ENCODE results near the gene CTNNB1. TPM values are rescaled to one million over a fixed set of nuclear protein-coding genes. Genes with fewer than 3 reads are reported as not detected.

Gene CTNNB1
- total and polyA plus RNA-seq, 3 experiments from 2014 or later, result 54.4 to 166 (median 156) TPM

DNA sequence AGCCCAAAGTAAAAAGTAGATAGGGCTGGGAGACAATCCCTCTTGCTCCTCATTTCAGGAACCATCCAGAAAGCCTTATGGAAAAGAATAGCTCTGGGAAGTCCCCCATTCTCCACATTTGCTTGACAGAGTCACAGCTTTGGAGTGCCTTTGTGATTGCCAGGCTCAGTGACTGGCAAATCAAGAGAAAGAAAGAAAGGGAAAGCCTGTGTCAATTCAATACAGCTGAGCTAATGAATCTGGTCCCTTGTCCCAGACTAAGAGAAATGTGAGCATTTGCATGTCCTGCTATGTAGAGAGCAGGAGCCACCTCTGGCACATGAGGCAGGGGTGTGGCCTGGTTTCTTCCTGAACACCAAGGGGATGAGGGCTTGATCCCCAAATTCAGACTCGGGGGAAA, 14.9 kb upstream of the CTNNB1 start:
- H3K9me3 Mint-ChIP-seq, result no peaks in the 10 kb centered on the region

DNA sequence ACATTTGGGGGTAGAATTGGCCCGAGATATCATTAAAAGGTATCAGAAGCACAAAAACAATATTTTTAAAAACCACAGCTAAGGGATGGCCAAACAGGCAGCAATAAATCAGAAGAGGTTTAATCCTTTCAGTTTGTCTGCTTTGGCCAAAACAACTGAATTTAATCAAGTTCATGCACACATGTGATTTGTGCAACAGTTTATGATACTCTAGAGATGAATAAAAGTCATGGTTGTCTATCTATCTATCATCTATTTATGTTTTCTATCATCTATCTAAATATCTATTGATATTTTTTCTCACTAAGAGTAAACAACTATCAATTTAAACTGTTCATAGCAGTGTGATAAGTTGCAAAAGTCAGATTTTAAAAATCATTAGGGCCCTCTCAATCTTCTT, 13.0 kb upstream of the CTNNB1 start:
- H3K4me1 ChIP-seq (ENCODE audit: insufficient read depth, low read length), result no peaks in the 10 kb centered on the region
- H3K27me3 ChIP-seq (ENCODE audit: insufficient read depth, low read length, poor library complexity, severe bottlenecking), result no peaks in the 10 kb centered on the region
- H3K36me3 ChIP-seq (ENCODE audit: insufficient read depth, low read length), result no peaks in the 10 kb centered on the region
- POLR2A ChIA-PET, result no interaction called here
- no peak overlapping the region for H3K4me3 Mint-ChIP-seq
- CTCF ChIA-PET, result no interaction called here
- peaks cover 8 to 25% of the 10 kb centered on the region in 2 donors for H3K27me3 Mint-ChIP-seq
- no peak for DNase-seq
- peak overlapping the region in 1 of 8 donors; percentile 64 for H3K27ac Mint-ChIP-seq
- H3K27ac ChIP-seq (ENCODE audit: low read depth, low read length), result no peak overlapping the region
- no peaks in the 10 kb centered on the region for H3K9me3 ChIP-seq (ENCODE audit: low read length)
- no peak overlapping the region for H3K4me3 ChIP-seq (ENCODE audit: low read length)
- H3K4me1 Mint-ChIP-seq, result peaks cover 0 to 12% (median 5%) of the 10 kb centered on the region in 3 donors
- no peaks in the 10 kb centered on the region for H3K9me3 Mint-ChIP-seq
- no peaks in the 10 kb centered on the region for H3K36me3 Mint-ChIP-seq

More for the DNA sequence above, 14.9 kb upstream of the CTNNB1 start:
- no peaks in the 10 kb centered on the region for H3K9me3 ChIP-seq (ENCODE audit: low read length)
- no peak overlapping the region for H3K4me3 Mint-ChIP-seq
- H3K36me3 ChIP-seq (ENCODE audit: insufficient read depth, low read length), result no peaks in the 10 kb centered on the region
- no peaks in the 10 kb centered on the region for H3K4me1 ChIP-seq (ENCODE audit: insufficient read depth, low read length)
- H3K4me1 Mint-ChIP-seq, result peaks cover 0 to 6% (median under 1%) of the 10 kb centered on the region in 3 donors
- DNase-seq, result no peak
- H3K27me3 Mint-ChIP-seq, result peaks cover 13 to 42% of the 10 kb centered on the region in 2 donors
- no peak overlapping the region for H3K27ac Mint-ChIP-seq
- no peak overlapping the region for H3K27ac ChIP-seq (ENCODE audit: low read depth, low read length)
- H3K36me3 Mint-ChIP-seq, result no peaks in the 10 kb centered on the region
- H3K27me3 ChIP-seq (ENCODE audit: insufficient read depth, low read length, poor library complexity, severe bottlenecking), result no peaks in the 10 kb centered on the region
- ChIA-PET POLR2A (no interaction called here), CTCF (no interaction called here)
- no peak overlapping the region for H3K4me3 ChIP-seq (ENCODE audit: low read length)

DNA sequence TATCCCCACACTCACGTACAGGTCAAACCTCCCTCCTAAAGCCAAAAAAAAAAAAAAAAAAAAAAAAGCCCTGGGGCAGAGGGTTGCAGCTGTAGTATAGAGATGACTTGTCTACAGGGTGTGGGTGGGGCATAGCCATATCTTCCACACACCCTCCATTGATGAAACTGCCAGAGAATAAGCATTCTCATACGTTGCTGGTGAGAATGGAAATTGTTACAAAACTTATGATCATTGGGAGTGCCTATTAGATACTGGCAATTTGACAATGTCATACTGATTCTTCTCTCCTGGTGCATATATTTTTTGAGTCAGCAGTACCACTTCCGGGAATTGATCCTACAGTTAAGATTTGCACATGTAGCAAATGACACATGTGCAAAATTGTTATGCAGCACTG, 11.0 kb upstream of the CTNNB1 start:
- Mint-ChIP-seq H3K9me3 (no peaks in the 10 kb centered on the region), H3K4me3 (no peak overlapping the region), H3K36me3 (no peaks in the 10 kb centered on the region), H3K27ac (no peak overlapping the region), H3K4me1 (peaks cover 0 to 12% (median 5%) of the 10 kb centered on the region in 3 donors), H3K27me3 (peaks cover 5 to 12% of the 10 kb centered on the region in 2 donors)
- ChIA-PET CTCF (no interaction called here), POLR2A (no interaction called here)
- H3K27me3 ChIP-seq (ENCODE audit: insufficient read depth, low read length, poor library complexity, severe bottlenecking), result no peaks in the 10 kb centered on the region
- H3K4me3 ChIP-seq (ENCODE audit: low read length), result no peak overlapping the region
- no peaks in the 10 kb centered on the region for H3K4me1 ChIP-seq (ENCODE audit: insufficient read depth, low read length)
- no peaks in the 10 kb centered on the region for H3K36me3 ChIP-seq (ENCODE audit: insufficient read depth, low read length)
- no peaks in the 10 kb centered on the region for H3K9me3 ChIP-seq (ENCODE audit: low read length)
- DNase-seq, result no peak
- H3K27ac ChIP-seq (ENCODE audit: low read depth, low read length), result no peak overlapping the region

DNA sequence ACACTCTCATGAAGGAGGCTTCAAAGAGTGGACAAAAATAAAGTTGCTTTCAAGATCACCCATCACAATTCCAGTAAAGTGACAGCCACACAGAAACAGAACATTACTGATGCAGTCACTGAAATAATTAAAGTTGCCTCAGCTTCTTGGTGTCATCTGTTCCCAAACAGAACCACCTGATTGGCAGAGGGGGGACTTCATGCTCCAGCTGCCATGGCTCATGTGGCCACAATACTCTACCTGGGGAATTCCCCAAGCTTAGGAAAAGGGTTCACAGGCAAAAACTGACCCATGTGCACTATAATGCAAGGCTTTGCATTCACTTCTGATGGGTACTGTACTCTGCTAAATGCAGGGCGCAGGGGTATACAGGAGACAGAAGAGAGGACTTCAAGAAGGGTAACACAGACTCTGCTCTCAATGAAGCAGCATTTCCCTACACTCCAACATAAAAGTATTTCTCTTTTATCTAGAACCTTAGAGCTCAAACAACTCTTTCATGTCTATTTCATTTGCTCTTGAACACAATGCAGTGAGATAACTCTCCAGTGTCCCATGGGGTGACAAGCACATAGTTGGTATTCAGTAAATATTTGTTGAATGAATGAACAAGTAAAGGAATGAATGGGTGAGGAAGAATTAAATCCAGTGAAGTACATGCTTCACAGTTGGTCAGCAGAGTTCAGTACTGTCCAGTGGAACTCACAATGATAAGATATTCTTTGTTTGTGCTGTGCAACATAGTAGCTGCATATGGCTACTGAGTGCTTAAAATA, 8.6 kb upstream of the CTNNB1 start:
- no peak overlapping the region for H3K27ac Mint-ChIP-seq
- DNase-seq, result no peak
- CTCF ChIA-PET, result no interaction called here

DNA sequence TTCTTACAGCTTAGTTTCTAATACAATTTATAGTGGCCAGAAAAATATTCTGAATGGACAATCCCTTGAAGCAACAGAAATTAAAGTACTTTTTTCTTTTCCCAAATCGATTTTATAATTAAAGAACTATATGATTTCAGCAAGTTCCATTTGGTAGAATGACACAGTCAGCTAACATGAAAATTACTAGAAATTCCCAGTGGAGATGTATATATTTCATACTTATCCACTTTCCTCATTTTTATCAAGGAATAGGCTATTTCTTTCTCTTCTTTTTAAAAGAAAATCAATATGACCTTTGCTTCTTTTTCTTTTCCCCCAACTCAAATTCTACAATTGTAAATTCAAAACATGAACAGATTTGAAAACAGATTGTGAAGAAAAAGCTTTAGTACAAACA, 6.4 kb upstream of the CTNNB1 start:
- Histone ChIP-seq H3K4me1 (ENCODE audit: insufficient read depth, low read length) (no peaks in the 10 kb centered on the region), H3K36me3 (ENCODE audit: insufficient read depth, low read length) (no peaks in the 10 kb centered on the region), H3K4me3 (ENCODE audit: low read length) (no peak overlapping the region), H3K27me3 (ENCODE audit: insufficient read depth, low read length, poor library complexity, severe bottlenecking) (no peaks in the 10 kb centered on the region), H3K9me3 (ENCODE audit: low read length) (no peaks in the 10 kb centered on the region), H3K27ac (ENCODE audit: low read depth, low read length) (no peak overlapping the region)
- no peaks in the 10 kb centered on the region for H3K9me3 Mint-ChIP-seq
- H3K27me3 Mint-ChIP-seq, result peaks cover 3 to 7% of the 10 kb centered on the region in 2 donors
- peaks cover 0 to 12% (median 5%) of the 10 kb centered on the region in 3 donors for H3K4me1 Mint-ChIP-seq
- POLR2A ChIA-PET, result no interaction called here
- DNase-seq, result no peak
- CTCF ChIA-PET, result no interaction called here
- H3K27ac Mint-ChIP-seq, result no peak overlapping the region
- no peaks in the 10 kb centered on the region for H3K36me3 Mint-ChIP-seq
- H3K4me3 Mint-ChIP-seq, result no peak overlapping the region

More for the DNA sequence above, 8.6 kb upstream of the CTNNB1 start:
- H3K9me3 ChIP-seq (ENCODE audit: low read length), result no peaks in the 10 kb centered on the region
- Mint-ChIP-seq H3K4me3 (no peak overlapping the region), H3K9me3 (no peaks in the 10 kb centered on the region), H3K27me3 (peaks cover 3 to 11% of the 10 kb centered on the region in 2 donors), H3K4me1 (peaks cover 0 to 12% (median 5%) of the 10 kb centered on the region in 3 donors), H3K36me3 (no peaks in the 10 kb centered on the region)
- H3K4me3 ChIP-seq (ENCODE audit: low read length), result no peak overlapping the region
- no peaks in the 10 kb centered on the region for H3K4me1 ChIP-seq (ENCODE audit: insufficient read depth, low read length)
- POLR2A ChIA-PET, result interaction anchor here (2.5 kb wide), 1 partner anchor 8 kb away, joined by 10 read pairs; the partner anchor contains the start of gene CTNNB1
- H3K27me3 ChIP-seq (ENCODE audit: insufficient read depth, low read length, poor library complexity, severe bottlenecking), result no peaks in the 10 kb centered on the region
- no peak overlapping the region for H3K27ac ChIP-seq (ENCODE audit: low read depth, low read length)
- H3K36me3 ChIP-seq (ENCODE audit: insufficient read depth, low read length), result no peaks in the 10 kb centered on the region

DNA sequence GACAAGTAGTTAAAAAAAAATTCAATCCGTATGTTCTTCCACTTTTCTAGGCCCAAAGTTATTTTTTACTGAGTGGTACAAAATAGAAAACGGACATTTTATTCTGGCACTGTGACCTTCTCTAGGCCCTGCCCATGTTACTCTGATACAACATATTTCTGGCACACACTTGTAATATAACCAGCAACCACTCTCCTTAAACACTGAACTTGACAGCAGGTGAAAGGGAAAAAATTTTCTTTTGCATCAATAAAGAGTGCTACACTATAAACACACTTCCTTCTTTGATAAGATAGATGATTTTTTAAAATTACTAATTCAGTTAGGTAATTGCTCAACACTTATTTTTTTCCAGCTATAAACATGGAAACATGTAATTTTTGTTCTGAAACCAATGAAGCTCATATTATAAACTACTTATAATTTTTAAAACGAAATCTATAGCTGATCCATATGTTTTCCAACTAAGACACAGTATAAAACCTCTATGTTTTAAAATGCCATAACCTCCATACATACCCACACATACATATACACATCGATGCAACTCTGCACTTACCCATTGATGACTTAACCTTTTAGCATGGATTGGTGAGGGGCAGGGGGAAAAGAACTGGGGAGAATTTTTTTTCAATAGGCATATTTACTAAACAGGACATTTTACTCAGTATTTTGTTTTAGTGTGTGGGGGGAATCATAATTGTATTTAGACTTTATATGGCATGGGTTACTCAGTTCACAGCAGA, 5.3 kb upstream of the CTNNB1 start:
- Mint-ChIP-seq H3K36me3 (peaks cover 0 to 2% (median 0%) of the 10 kb centered on the region in 3 donors), H3K4me1 (peaks cover 3 to 7% (median 6%) of the 10 kb centered on the region in 3 donors), H3K27me3 (peaks cover 1 to 7% of the 10 kb centered on the region in 2 donors), H3K27ac (no peak overlapping the region), H3K9me3 (no peaks in the 10 kb centered on the region), H3K4me3 (no peak overlapping the region)
- ChIA-PET CTCF (no interaction called here), POLR2A (no interaction called here)
- H3K27me3 ChIP-seq (ENCODE audit: insufficient read depth, low read length, poor library complexity, severe bottlenecking), result no peaks in the 10 kb centered on the region
- H3K4me3 ChIP-seq (ENCODE audit: low read length), result no peak overlapping the region
- H3K36me3 ChIP-seq (ENCODE audit: insufficient read depth, low read length), result no peaks in the 10 kb centered on the region
- no peaks in the 10 kb centered on the region for H3K4me1 ChIP-seq (ENCODE audit: insufficient read depth, low read length)
- H3K9me3 ChIP-seq (ENCODE audit: low read length), result no peaks in the 10 kb centered on the region
- DNase-seq, result no peak
- H3K27ac ChIP-seq (ENCODE audit: low read depth, low read length), result no peak overlapping the region

DNA sequence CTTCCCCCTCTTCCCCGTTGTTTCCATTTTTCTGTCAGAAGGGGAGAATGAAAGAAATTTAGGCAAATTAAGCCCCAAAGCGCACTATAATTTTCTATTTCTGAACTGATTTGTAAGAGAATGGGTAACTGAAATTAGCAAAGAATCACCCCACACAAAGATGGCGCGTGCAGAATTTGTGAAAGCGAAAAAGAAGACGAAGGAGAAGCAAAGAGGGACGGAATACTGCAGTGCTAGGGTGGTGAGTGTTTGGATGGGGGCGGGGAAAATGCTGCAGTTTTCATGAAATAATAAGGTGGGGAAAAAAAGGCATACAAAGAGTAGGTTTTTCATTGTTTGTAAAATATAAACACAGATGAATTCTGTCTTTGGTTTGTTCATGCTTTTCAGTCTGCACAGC, 4.6 kb upstream of the CTNNB1 start:
- no peaks in the 10 kb centered on the region for H3K36me3 ChIP-seq (ENCODE audit: insufficient read depth, low read length)
- peaks cover 0 to 4% (median 0%) of the 10 kb centered on the region in 3 donors for H3K36me3 Mint-ChIP-seq
- H3K9me3 ChIP-seq (ENCODE audit: low read length), result no peaks in the 10 kb centered on the region
- DNase-seq, result no peak
- CTCF ChIA-PET, result no interaction called here
- H3K4me3 ChIP-seq (ENCODE audit: low read length), result no peak overlapping the region
- H3K4me1 ChIP-seq (ENCODE audit: insufficient read depth, low read length), result no peaks in the 10 kb centered on the region
- no peaks in the 10 kb centered on the region for H3K27me3 ChIP-seq (ENCODE audit: insufficient read depth, low read length, poor library complexity, severe bottlenecking)
- H3K27ac ChIP-seq (ENCODE audit: low read depth, low read length), result no peak overlapping the region
- peaks cover 1 to 7% of the 10 kb centered on the region in 2 donors for H3K27me3 Mint-ChIP-seq
- no peaks in the 10 kb centered on the region for H3K9me3 Mint-ChIP-seq
- H3K4me3 Mint-ChIP-seq, result peak overlapping the region in 1 of 7 donors; percentile 47
- H3K27ac Mint-ChIP-seq, result no peak overlapping the region
- POLR2A ChIA-PET, result no interaction called here
- H3K4me1 Mint-ChIP-seq, result peaks cover 2 to 4% (median 3%) of the 10 kb centered on the region in 3 donors

DNA sequence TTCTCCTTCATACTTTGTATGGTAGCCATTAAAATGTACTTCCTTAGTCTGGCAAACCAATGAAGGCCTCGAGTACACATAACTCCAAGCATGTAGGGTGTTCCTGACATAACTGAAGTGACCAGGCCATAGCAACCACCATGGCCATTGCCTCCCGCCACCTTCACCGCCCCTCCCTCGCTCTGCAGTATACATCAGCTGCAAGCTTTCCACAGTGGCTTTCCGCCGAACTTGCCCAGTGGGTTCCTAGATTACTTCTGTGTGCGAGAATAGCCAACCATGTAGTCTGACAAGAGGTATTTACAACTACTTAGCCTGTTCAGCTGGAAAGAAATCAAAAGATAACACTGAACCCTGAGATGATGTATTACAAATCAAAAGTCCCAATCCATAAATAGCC, 3.4 kb upstream of the CTNNB1 start:
- no peak overlapping the region for H3K27ac ChIP-seq (ENCODE audit: low read depth, low read length)
- POLR2A ChIA-PET, result no interaction called here
- H3K4me1 Mint-ChIP-seq, result peaks cover 7 to 10% (median 9%) of the 10 kb centered on the region in 3 donors
- H3K27me3 Mint-ChIP-seq, result peaks cover 1 to 7% of the 10 kb centered on the region in 2 donors
- DNase-seq, result no peak
- H3K4me3 ChIP-seq (ENCODE audit: low read length), result no peak overlapping the region
- peak overlapping the region in 1 of 8 donors; percentile 69 for H3K27ac Mint-ChIP-seq
- H3K9me3 ChIP-seq (ENCODE audit: low read length), result no peaks in the 10 kb centered on the region
- peaks cover 0 to 10% (median 0%) of the 10 kb centered on the region in 3 donors for H3K36me3 Mint-ChIP-seq
- H3K27me3 ChIP-seq (ENCODE audit: insufficient read depth, low read length, poor library complexity, severe bottlenecking), result no peaks in the 10 kb centered on the region
- CTCF ChIA-PET, result interaction anchor here (1.2 kb wide), 1 partner anchor 49 kb away, joined by 4 read pairs; no protein-coding TSS in a partner anchor
- H3K4me3 Mint-ChIP-seq, result peak overlapping the region in 1 of 7 donors; percentile 63
- H3K4me1 ChIP-seq (ENCODE audit: insufficient read depth, low read length), result peaks cover 1% of the 10 kb centered on the region
- no peaks in the 10 kb centered on the region for H3K36me3 ChIP-seq (ENCODE audit: insufficient read depth, low read length)
- no peaks in the 10 kb centered on the region for H3K9me3 Mint-ChIP-seq
